ENCODE data around the gene THG1L. TPM values are rescaled to one million over a fixed set of nuclear protein-coding genes. Genes with fewer than 3 reads are reported as not detected.

THG1L gene
- total RNA-seq, 1 donor from 2014 or later: 15.4 TPM

DNA sequence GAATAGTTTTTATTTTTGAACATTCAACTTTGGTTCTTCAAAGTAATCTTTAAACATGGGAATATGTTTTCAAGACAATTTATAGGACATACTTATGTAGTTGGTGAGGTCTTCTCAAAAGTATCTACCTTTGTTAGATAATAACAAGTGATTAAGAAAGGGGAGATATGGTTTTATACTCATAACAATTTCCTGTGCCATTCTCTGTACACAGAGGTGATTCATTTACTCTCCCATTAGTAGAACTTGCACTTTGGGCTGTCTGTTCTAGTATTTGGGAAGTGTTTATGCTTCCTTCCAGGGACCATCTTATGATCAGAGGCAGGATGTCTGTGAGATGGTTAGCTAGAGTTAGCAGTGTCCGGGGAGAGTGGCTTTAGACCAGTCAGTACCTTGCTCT, 27.5 kb downstream of the THG1L start:
- no peak for DNase-seq (ENCODE audit: low spot score)

DNA sequence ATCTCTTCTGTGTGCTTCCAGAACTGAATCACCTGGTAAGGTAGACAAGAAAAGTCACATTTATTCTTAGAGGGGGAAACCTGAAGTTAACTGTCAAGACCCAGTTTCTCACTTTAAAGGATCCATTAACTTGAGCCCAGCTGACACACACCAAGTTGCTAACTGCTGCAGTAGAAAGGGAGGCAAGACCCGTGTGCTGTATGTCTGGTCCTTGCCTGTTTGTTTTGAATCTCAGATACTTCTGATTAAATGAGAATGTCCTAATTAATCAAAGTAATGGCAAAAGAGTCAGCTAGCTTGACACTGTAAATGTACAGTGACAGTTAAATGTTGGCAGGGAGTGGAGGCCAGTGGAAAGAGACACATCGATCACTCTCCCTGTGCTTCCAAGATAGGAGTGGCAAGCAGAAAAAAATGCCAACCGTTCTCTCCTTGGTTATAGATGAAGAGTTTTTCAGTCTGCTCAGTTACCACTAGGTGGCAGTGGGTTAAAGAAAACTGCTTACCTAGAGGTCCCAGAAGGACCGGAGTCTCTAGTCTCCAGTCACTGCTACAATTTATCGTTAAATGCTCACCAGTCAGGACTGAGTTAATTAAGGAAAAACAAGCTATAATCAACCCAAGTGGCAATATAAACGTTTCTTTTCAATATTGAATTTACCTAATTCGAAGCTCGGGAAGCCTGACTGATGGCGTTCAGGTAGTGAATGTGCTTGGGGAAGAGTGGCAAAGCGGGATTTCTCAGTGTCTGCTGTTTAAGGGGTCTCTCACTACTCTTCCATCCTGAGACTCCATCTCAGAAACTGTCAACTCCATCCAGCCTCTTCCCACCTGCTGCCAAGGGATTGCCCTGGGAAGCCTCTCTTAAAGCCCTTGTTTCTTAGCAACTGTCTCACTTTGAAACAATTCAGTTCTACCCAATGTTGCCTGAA, 30.7 kb downstream of the THG1L start:
- peak; percentile 63 for DNase-seq (ENCODE audit: low spot score)

DNA sequence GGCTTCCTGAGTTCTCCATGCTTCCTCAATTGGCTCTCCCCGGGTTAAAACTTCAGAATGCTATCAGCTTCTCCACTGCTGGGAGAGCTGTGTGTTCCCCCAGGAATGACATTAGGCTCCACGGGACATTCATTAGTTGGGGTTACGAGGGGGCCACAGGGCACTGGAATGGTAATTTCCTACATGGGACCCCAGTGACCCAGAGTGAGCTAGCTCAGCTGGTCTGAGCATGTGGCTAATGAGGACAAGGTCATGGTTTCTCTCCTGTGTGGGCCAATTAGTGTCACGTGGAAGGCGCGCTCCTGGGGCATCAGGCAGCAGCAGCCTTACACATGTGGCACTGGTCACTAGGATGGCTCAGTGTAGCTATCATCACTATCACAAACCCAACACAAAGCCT, 33.3 kb downstream of the THG1L start:
- DNase-seq (ENCODE audit: low spot score): no peak

DNA sequence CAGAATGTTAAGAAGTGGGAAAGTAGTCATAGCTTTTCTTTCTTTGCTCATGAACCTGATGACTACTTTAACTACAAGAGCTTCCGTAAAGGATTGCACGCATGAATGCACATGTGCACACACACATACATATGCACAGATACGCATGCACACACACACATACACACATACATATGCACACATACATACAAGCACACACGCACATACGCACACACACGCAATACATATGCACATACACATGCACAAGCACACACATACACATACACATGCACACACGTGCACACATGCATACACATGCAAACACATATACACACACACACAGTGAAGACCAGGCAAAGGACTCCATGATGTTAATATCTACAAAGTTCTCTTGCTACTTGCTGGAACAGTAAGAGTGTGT, 35.2 kb downstream of the THG1L start:
- no peak for DNase-seq (ENCODE audit: low spot score)

DNA sequence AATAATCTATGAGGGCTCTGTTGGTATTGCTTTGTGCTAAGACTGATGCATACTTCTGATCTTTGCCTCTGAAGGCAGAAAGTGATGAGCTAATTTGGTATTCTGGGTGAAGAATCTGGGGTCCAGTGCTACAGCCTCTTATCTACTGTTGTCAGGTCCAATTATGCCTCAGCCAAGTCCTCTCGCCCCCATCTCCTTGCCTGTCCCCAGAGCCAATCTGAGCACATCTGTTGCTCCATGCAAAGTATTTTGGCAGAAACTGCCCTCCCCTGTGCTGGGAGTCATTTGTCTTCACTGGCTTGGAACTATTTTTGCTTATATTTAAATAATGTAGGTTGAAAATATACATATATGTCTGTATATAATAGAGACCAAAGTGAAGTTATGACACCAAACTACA, 35.7 kb downstream of the THG1L start:
- no peak for DNase-seq (ENCODE audit: low spot score)

DNA sequence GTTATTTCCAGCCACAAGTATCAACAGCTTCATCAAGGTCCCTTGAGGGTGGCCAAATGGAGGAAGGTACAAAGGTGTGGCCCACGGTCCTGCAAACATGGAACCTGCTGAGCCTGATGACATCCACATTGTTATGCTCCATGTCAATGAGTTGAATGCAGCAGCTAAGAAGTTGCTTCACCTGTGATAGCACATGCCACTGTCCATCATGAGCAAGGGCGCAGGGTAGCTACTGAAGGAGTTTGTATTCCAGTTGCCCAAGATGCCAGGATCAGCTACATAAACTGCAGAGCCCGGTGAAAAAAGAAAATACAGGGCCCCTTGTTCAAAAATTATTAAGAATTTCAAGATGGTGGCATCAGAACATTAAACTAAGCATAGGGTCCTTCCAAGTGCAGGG, 36.5 kb downstream of the THG1L start:
- DNase-seq (ENCODE audit: low spot score): no peak

DNA sequence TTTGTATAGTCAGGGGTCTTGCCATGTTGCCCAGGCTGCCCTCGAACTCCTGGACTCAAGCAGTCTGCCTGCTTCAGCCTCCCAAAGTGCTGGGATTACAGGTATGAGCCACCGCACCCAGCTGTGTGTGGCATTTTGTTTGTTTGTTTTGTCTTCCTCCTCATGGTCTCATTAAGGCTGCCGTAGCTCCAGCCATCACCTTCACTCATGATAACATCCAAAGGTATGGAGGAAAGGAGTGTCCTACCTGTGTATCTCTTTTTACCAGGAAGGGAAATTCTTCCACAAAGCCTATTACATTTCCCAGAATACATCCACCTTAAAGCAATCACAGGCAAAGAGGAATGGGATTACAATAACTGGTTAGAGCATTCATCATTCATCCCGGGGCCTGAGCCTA, 39.4 kb downstream of the THG1L start:
- DNase-seq (ENCODE audit: low spot score): no peak

DNA sequence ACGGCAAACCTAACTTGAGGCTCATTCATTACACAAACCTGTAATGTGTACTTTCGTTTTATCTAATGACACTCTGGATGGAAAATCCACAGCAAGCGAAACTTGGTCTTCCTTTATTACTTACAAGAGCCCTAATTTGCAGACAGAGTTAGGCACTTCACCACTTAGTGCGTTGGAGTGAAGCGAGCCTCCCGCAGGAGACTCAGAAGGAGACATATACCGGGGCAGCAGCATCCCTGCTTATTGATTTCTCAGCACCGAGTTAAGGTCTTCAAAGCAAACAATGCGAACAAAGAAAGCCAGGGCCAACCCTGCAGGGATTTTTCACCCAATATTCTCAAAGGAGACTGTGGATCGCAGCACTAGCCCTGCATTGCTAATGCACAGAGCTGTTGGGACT, 40.9 kb downstream of the THG1L start:
- DNase-seq (ENCODE audit: low spot score): no peak

DNA sequence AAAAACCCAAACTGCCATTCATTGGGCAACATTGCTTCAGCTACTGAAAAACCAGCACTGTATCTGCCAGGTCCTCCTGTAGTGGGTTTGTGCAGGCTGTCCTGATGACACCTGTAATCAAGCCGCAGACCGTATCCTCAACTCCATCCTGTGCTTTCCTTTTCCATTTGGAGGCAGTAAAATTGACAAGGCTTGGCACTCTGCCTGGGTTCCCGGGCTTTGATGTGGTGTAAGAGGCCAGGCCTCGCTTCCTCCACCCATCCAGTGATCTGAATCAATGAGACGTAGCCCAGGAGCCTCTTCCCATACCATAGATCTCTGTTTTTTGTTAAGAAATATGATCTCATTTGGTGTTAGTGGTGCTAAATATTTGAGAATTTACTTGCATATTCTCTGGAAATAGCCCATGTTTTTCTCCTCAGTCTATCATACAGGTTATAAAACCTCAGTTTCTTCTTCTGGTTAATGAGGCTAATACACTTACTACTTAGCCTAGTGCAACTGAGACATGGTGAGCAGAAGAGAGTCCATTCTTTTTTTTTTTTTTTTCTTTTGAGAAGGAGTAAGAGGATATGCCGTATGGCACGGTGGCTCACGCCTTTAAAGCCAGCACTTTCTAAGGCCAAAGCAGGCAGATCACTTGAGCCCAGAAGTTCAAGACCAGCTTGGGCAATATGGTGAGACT, 47.0 kb downstream of the THG1L start:
- peak; percentile 79 for DNase-seq (ENCODE audit: low spot score)

DNA sequence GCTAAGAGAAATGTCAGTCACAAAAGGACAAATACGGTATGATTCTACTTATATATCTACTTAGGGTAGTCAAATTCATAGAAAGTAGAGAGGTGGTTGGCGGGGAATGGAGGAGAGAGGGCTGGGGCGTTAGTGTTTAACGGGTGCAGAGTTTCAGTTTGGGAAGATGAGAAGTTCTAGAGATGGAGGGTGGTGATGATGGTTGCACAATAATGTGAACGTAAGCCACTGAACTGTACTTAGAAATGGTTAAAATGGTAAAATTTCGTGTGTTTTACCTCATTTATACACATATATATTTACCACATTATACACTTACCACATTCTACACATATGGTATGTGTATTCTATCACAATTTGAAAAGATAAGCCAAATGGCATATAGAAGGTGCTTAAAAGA, 48.0 kb downstream of the THG1L start:
- no peak for DNase-seq (ENCODE audit: low spot score)

DNA sequence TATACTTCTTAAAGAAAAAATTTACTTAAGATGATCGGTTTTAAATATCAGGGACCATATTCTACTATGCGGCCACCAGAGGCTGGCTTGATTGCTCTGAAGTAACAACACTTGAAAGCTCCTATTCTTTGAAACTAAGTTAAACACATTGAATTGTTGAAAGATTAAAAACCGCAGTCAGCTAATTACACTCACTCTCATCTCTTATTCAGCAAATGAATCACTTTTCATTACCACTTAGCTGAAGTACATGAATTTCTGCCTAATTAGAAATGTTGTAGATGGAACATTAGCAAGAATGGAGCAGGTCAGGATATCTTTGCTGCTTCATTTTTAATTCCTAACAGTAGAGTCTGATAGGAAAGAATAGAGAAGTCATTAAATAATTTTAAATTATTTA, 54.6 kb downstream of the THG1L start:
- DNase-seq (ENCODE audit: low spot score): no peak

Other genes with a start within 250 kb of the THG1L start
- gene ADAM19, start 155.6 kb upstream of the THG1L start, total RNA-seq (ENCODE audit: insufficient read depth, low replicate concordance): 88.1 TPM
- 6.3 TPM for gene SOX30, start 79.0 kb upstream of the THG1L start, total RNA-seq (ENCODE audit: insufficient read depth, low replicate concordance)
- not detected for gene C5orf52, start 59.9 kb upstream of the THG1L start, total RNA-seq (ENCODE audit: insufficient read depth, low replicate concordance)
- 41.2 TPM for gene LSM11, start 12.3 kb downstream of the THG1L start, total RNA-seq (ENCODE audit: insufficient read depth, low replicate concordance)
- 69.3 TPM for gene CLINT1, start 127.7 kb downstream of the THG1L start, total RNA-seq (ENCODE audit: insufficient read depth, low replicate concordance)

Measured in umbilical cord (tissue), 2 donors.